Astrocyte of the hippocampus (primary cell): Measurements from ENCODE around the gene CDH26.

Source experiments
- DNase-seq: peaks from one replicate; pipeline ENCODE4 v3.0.0; 2011; ENCODE audit warnings: low read depth, low spot score

CDH26 gene

DNA sequence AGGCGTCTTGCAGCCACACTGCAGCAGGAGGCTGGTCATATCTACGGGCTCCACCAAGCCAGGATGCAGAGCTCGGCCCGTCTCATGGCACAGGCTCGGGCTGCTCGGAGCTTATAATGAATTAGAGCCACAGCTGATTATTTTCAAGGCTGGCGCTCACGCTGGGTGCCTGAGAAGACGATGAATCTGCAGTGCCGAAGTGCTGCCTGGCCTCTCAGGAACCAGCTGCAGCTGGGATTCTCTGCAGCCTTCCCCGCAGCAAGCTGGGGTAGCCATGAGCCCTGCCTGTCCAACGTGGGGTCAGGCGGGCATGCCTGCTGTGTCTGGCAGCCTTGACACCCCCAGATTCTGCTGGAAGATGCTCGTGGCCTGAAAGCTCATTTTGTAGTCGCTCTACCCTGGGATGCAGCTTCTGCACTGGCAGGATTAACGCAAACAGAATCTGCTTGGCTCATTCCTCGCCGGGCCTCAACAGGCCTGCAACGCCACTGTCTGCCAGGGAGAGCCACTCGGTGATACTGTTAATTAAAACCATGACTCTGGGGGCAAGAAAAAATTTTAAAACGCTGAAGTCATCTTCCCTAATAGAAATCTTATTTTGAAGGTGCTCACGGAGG, 104.3 kb downstream of the CDH26 start:
- no peak for DNase-seq

DNA sequence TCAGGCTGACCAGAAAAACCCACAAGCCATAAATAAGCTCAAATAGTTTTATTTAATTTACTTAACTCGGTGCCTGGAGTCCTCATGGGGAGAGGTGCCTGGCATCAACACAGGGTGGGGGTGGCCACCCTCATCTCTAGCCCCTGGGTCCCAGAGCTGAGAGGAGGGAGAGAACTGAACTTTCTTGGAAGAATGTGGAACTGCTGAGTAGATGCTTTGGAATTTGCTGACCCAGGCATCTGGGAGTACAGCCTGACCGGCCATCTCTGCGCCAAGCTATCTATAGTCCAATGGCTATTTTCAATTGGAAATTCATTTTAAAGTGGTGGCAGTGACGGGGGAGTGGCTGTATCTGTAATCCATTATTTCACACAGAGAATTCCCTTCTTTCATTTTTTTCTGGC, 104.8 kb downstream of the CDH26 start:
- peak; percentile 68 for DNase-seq

DNA sequence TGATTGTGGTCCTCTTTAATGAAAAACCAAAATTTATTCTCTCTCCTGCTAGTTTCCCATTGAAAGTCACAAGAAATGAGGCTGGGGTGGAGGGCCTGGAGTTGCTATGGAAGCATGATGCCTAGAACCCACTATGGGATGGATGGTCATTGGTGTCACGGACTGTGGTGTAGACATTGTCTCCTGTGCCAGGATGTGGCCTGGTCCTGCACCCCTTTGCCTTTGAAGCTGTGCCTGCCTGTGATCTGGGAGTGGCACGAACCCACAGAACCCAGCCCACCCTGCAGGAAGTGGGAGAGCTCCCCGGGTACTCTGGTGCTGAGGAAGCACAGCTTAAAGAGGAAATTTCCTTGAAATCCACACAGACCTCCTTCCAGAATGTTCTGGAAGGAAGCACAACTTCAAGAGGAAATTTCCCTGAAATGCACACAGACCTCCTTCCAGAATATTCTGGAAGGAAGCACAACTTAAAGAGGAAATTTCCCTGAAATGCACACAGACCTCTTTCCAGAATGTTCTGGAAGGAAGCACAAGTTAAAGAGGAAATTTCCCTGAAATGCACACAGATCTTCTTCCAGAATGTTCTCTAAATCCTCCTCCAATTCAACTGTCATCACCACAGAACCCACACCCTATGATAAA, 105.6 kb downstream of the CDH26 start:
- no peak for DNase-seq
